H9 (cell line): ENCODE data around the gene MAML3. TPM values are rescaled to one million over a fixed set of nuclear protein-coding genes. Genes with fewer than 3 reads are reported as not detected.

ENCODE experiments used
- DNase-seq: peaks from one replicate; pipeline ENCODE4 v3.0.0-alpha.2; 2017
- H2AFZ ChIP-seq: one replicate; pipeline ENCODE4 v1.6.1; 2013; ENCODE audit warnings: mild to moderate bottlenecking, low read length, control low read depth, moderate library complexity
- H2AK5ac ChIP-seq: 2 replicates; pipeline ENCODE4 v1.6.1; 2013; ENCODE audit warnings: low read length, control low read depth, mixed read lengths; ENCODE audit not compliant: insufficient read length
- H2BK120ac ChIP-seq: one replicate; pipeline ENCODE4 v1.6.1; 2013; ENCODE audit warnings: low read depth, mild to moderate bottlenecking, low read length, control low read depth, inconsistent platforms; ENCODE audit not compliant: poor library complexity, severe bottlenecking
- H2BK12ac ChIP-seq: 2 replicates; pipeline ENCODE4 v1.6.1; 2013; ENCODE audit warnings: low read length, control low read depth, mixed read lengths, low read depth; ENCODE audit not compliant: insufficient read length
- H2BK15ac ChIP-seq: 2 replicates; pipeline ENCODE4 v1.6.1; 2013; ENCODE audit warnings: low read depth, low read length, control low read depth
- H2BK20ac ChIP-seq: one replicate; pipeline ENCODE4 v1.6.1; 2013; ENCODE audit warnings: low read depth, mild to moderate bottlenecking, low read length, control low read depth, inconsistent platforms; ENCODE audit not compliant: poor library complexity, severe bottlenecking
- H2BK5ac ChIP-seq: 2 replicates; pipeline ENCODE4 v1.6.1; 2013; ENCODE audit warnings: low read length, control low read depth, mixed read lengths; ENCODE audit not compliant: insufficient read length
- H3K14ac ChIP-seq: 2 replicates; pipeline ENCODE4 v1.6.1; 2013; ENCODE audit warnings: low read length, control low read depth; ENCODE audit not compliant: insufficient read depth
- H3K18ac ChIP-seq: 2 replicates; pipeline ENCODE4 v1.6.1; 2013; ENCODE audit warnings: low read depth, mild to moderate bottlenecking, mixed read lengths, low read length, control low read depth; ENCODE audit not compliant: insufficient read length
- H3K23ac ChIP-seq: 2 replicates; pipeline ENCODE4 v1.6.1; 2013; ENCODE audit warnings: low read length, control low read depth, mixed read lengths, low read depth; ENCODE audit not compliant: insufficient read length
- H3K23me2 ChIP-seq: 2 replicates; pipeline ENCODE4 v1.6.1; 2013; ENCODE audit warnings: low read depth, mild to moderate bottlenecking, mixed read lengths, low read length, control low read depth; ENCODE audit not compliant: insufficient read length, poor library complexity, severe bottlenecking
- H3K27ac ChIP-seq: 2 replicates; pipeline ENCODE4 v1.5.1; 2013; ENCODE audit warnings: low read length, control low read depth, mixed read lengths, low read depth; ENCODE audit not compliant: insufficient read length
- H3K27me3 ChIP-seq: 2 replicates; pipeline ENCODE4 v1.6.1; 2013; ENCODE audit warnings: low read length, control low read depth, inconsistent platforms; ENCODE audit not compliant: insufficient read depth
- H3K4ac ChIP-seq: 2 replicates; pipeline ENCODE4 v1.6.1; 2013; ENCODE audit warnings: low read depth, mild to moderate bottlenecking, control low read depth, inconsistent platforms, low read length, moderate library complexity
- H3K4me1 ChIP-seq: 2 replicates; pipeline ENCODE4 v1.6.1; 2013; ENCODE audit warnings: low read length, control low read depth, inconsistent platforms; ENCODE audit not compliant: insufficient read depth
- H3K4me2 ChIP-seq: 2 replicates; pipeline ENCODE4 v1.6.1; 2013; ENCODE audit warnings: low read length, control low read depth, mixed read lengths; ENCODE audit not compliant: insufficient read length, insufficient read depth
- H3K56ac ChIP-seq: 2 replicates; pipeline ENCODE4 v1.6.1; 2013; ENCODE audit warnings: low read depth, mild to moderate bottlenecking, mixed read lengths, low read length, control low read depth; ENCODE audit not compliant: insufficient read length
- H3K79me1 ChIP-seq: 2 replicates; pipeline ENCODE4 v1.6.1; 2013; ENCODE audit warnings: low read depth, mild to moderate bottlenecking, moderate library complexity, low read length, control low read depth, inconsistent platforms; ENCODE audit not compliant: insufficient read depth, poor library complexity, severe bottlenecking
- H3K79me2 ChIP-seq: 2 replicates; pipeline ENCODE4 v1.6.1; 2013; ENCODE audit warnings: low read length, control low read depth, inconsistent platforms; ENCODE audit not compliant: insufficient read depth
- H3K9ac ChIP-seq: 2 replicates; pipeline ENCODE4 v1.6.1; 2013; ENCODE audit warnings: low read length, control low read depth, mixed read lengths; ENCODE audit not compliant: insufficient read length; ENCODE audit errors: extremely low read depth
- H3K9me3 ChIP-seq: one replicate; pipeline ENCODE4 v1.6.1; 2013; ENCODE audit warnings: low read depth, low read length, inconsistent platforms; ENCODE audit not compliant: control insufficient read depth
- H3T11ph ChIP-seq: one replicate; pipeline ENCODE4 v1.6.1; 2013; ENCODE audit warnings: mild to moderate bottlenecking, low read length, control low read depth, inconsistent platforms
- H4K20me1 ChIP-seq: one replicate; pipeline ENCODE4 v1.6.1; 2013; ENCODE audit not compliant: control insufficient read depth, insufficient read length, insufficient read depth
- H4K5ac ChIP-seq: 2 replicates; pipeline ENCODE4 v1.6.1; 2013; ENCODE audit warnings: low read depth, mild to moderate bottlenecking, mixed read lengths, low read length, control low read depth; ENCODE audit not compliant: insufficient read length
- H4K8ac ChIP-seq: replicated peaks from 2 replicates; pipeline ENCODE4 v1.6.1; 2013; ENCODE audit warnings: low read length, control low read depth, mixed read lengths, low read depth; ENCODE audit not compliant: insufficient read length
- H4K91ac ChIP-seq: 2 replicates; pipeline ENCODE4 v1.6.1; 2013; ENCODE audit warnings: low read depth, mild to moderate bottlenecking, moderate library complexity, mixed read lengths, low read length, control low read depth; ENCODE audit not compliant: insufficient read length
- H3K27ac Mint-ChIP-seq, 3 experiments: 2 replicates in 2 of 3; 3 replicates in 1 of 3; pipeline ENCODE4 v1.8.0; 2020 to 2021; ENCODE audit warnings: mixed read lengths in 3 of 3, mild to moderate bottlenecking in 1 of 3, moderate library complexity in 1 of 3
- H3K27me3 Mint-ChIP-seq: 2 replicates; pipeline ENCODE4 v1.8.0; 2021; ENCODE audit warnings: low read depth, mild to moderate bottlenecking, moderate library complexity, mixed read lengths
- H3K36me3 Mint-ChIP-seq, 3 experiments: 2 replicates in 2 of 3; 3 replicates in 1 of 3; pipeline ENCODE4 v1.8.0; 2020 to 2021; ENCODE audit warnings: low read depth in 3 of 3, mixed read lengths in 3 of 3; ENCODE audit not compliant: insufficient read depth in 1 of 3
- H3K4me1 Mint-ChIP-seq, 2 experiments: 2 replicates each; pipeline ENCODE4 v1.8.0; 2020; ENCODE audit warnings: mixed read lengths in 2 of 2
- H3K4me3 Mint-ChIP-seq, 2 experiments: 2 replicates in 1 of 2; 3 replicates in 1 of 2; pipeline ENCODE4 v1.8.0; 2020 to 2021; ENCODE audit warnings: mild to moderate bottlenecking in 2 of 2, mixed read lengths in 2 of 2, moderate library complexity in 1 of 2
- H3K9me3 Mint-ChIP-seq, 2 experiments: 2 replicates in 1 of 2; 3 replicates in 1 of 2; pipeline ENCODE4 v1.8.0; 2020; ENCODE audit warnings: mild to moderate bottlenecking in 2 of 2, mixed read lengths in 2 of 2, moderate library complexity in 1 of 2
- WGBS: extraction: QIAGEN DNeasy Blood & Tissue Kit; methylation state at CpG from one replicate; pipeline ENCODE4 v1.1.7; 2013; ENCODE audit warnings: missing lambda C conversion rate, low lambda C conversion rate, mixed read lengths; ENCODE audit not compliant: insufficient read length; ENCODE audit errors: extremely low coverage; 5-methylcytosine and 5-hydroxymethylcytosine counted together
- total RNA-seq: library from RNA; stranded (reverse); gene quantifications from 2 replicates; pipeline ENCODE4 v1.2.1, GENCODE V29; 2021
- TF ChIP-seq, protein P1 (sequence below): fragments of 200-600 bp; sonication (generic); conservative IDR thresholded peaks from 3 replicates; pipeline ENCODE4 v1.8.0; 2021; ENCODE audit warnings: antibody characterized with exemption, mild to moderate bottlenecking

Gene MAML3
- total RNA-seq, 1 experiment from 2014 or later, result 3.9 TPM

DNA sequence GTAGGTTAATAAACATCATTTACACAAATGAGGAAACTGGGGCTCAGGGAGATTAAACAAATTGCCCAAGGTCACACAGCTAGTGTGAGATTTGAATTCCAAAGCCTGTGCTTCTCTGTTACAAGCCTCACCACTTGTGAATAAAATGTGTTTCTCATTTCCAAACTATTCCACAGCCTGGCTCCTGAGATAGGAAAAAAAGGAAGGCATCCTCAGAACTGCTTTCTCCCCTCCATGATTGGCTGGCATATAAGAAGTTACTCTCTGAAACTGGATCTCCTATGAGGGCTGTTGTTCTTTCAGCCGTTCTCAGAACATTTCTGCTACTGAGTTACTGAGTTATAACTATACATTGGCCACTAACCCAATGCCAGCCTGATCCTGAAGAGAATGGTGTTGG lies 237.9 kb downstream of the MAML3 start:
- no peaks in the 10 kb centered on the region for H3K9me3 ChIP-seq
- no peak overlapping the region for H2BK20ac ChIP-seq
- no peak overlapping the region for H3K23ac ChIP-seq
- WGBS, result no CpG with 5 or more reads among the region's 1 CpG
- no peak overlapping the region for H3K4me2 ChIP-seq
- no peak overlapping the region for H4K8ac ChIP-seq
- no peak overlapping the region for H2AK5ac ChIP-seq
- H3K4me1 ChIP-seq, result no peaks in the 10 kb centered on the region
- H2BK12ac ChIP-seq, result no peak overlapping the region
- H4K91ac ChIP-seq, result no peak overlapping the region
- H2BK15ac ChIP-seq, result no peak overlapping the region
- H3K36me3 Mint-ChIP-seq, result no peaks in the 10 kb centered on the region
- H3T11ph ChIP-seq, result no peak overlapping the region
- H3K27me3 ChIP-seq, result no peaks in the 10 kb centered on the region
- H3K27ac Mint-ChIP-seq, result no peak overlapping the region
- H2AFZ ChIP-seq, result no peak overlapping the region
- TF ChIP-seq, protein P1, sequence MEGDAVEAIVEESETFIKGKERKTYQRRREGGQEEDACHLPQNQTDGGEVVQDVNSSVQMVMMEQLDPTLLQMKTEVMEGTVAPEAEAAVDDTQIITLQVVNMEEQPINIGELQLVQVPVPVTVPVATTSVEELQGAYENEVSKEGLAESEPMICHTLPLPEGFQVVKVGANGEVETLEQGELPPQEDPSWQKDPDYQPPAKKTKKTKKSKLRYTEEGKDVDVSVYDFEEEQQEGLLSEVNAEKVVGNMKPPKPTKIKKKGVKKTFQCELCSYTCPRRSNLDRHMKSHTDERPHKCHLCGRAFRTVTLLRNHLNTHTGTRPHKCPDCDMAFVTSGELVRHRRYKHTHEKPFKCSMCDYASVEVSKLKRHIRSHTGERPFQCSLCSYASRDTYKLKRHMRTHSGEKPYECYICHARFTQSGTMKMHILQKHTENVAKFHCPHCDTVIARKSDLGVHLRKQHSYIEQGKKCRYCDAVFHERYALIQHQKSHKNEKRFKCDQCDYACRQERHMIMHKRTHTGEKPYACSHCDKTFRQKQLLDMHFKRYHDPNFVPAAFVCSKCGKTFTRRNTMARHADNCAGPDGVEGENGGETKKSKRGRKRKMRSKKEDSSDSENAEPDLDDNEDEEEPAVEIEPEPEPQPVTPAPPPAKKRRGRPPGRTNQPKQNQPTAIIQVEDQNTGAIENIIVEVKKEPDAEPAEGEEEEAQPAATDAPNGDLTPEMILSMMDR, result no peak
- no peak overlapping the region for H3K27ac ChIP-seq
- H3K4me3 Mint-ChIP-seq, result no peak overlapping the region
- H4K20me1 ChIP-seq, result no peaks in the 10 kb centered on the region
- no peaks in the 10 kb centered on the region for H3K23me2 ChIP-seq
- no peak for DNase-seq
- H3K18ac ChIP-seq, result no peak overlapping the region
- no peak overlapping the region for H3K56ac ChIP-seq
- H3K4ac ChIP-seq, result no peak overlapping the region
- no peaks in the 10 kb centered on the region for H3K9me3 Mint-ChIP-seq
- no peaks in the 10 kb centered on the region for H3K79me2 ChIP-seq
- no peak overlapping the region for H2BK120ac ChIP-seq
- H3K79me1 ChIP-seq, result no peaks in the 10 kb centered on the region
- no peak overlapping the region for H3K9ac ChIP-seq
- no peak overlapping the region for H3K14ac ChIP-seq
- H3K4me1 Mint-ChIP-seq, result peaks cover 29 to 34% of the 10 kb centered on the region in 2 experiments
- H3K27me3 Mint-ChIP-seq, result no peaks in the 10 kb centered on the region; the same call in 1 of the 2 replicates
- H4K5ac ChIP-seq, result no peak overlapping the region
- no peak overlapping the region for H2BK5ac ChIP-seq
